Measurements from ENCODE around the gene CDH4.

CDH4 gene

GRCh38 chr20:61523145-61523544 lies 271.1 kb downstream of the CDH4 start:
- DNase-seq = no peak

GRCh38 chr20:61524951-61525666 lies 273.0 kb downstream of the CDH4 start:
- DNase-seq = no peak

- no peak for DNase-seq
These were observed 273.8 kb downstream of the CDH4 start for GRCh38 chr20:61525781-61526431.

GRCh38 chr20:61526907-61527306 lies 274.8 kb downstream of the CDH4 start:
- DNase-seq = no peak

GRCh38 chr20:61527626-61528025 lies 275.6 kb downstream of the CDH4 start:
- no peak for DNase-seq

- DNase-seq = no peak
These were observed 276.5 kb downstream of the CDH4 start for GRCh38 chr20:61528591-61528990.

GRCh38 chr20:61529354-61529753 lies 277.3 kb downstream of the CDH4 start:
- DNase-seq = no peak

GRCh38 chr20:61531553-61532345 lies 279.7 kb downstream of the CDH4 start:
- DNase-seq = peak; percentile 28

GRCh38 chr20:61532736-61533135 lies 280.7 kb downstream of the CDH4 start:
- no peak for DNase-seq

- DNase-seq = no peak
These were observed 281.2 kb downstream of the CDH4 start for GRCh38 chr20:61533231-61533631.

GRCh38 chr20:61534346-61534745 lies 282.3 kb downstream of the CDH4 start:
- DNase-seq = no peak

GRCh38 chr20:61535091-61535490 lies 283.0 kb downstream of the CDH4 start:
- DNase-seq = no peak

- no peak for DNase-seq
These were observed 283.5 kb downstream of the CDH4 start for GRCh38 chr20:61535536-61535935.

GRCh38 chr20:61535956-61536355 lies 283.9 kb downstream of the CDH4 start:
- no peak for DNase-seq

GRCh38 chr20:61536671-61537070 lies 284.6 kb downstream of the CDH4 start:
- DNase-seq = no peak

- DNase-seq = no peak
These were observed 285.4 kb downstream of the CDH4 start for GRCh38 chr20:61537239-61538182.

- DNase-seq = no peak
These were observed 286.3 kb downstream of the CDH4 start for GRCh38 chr20:61538183-61538942.

- no peak for DNase-seq
These were observed 286.8 kb downstream of the CDH4 start for GRCh38 chr20:61538943-61539265.

- no peak for DNase-seq
These were observed 287.8 kb downstream of the CDH4 start for GRCh38 chr20:61539706-61540360.

GRCh38 chr20:61541537-61541936 lies 289.5 kb downstream of the CDH4 start:
- no peak for DNase-seq

GRCh38 chr20:61543086-61543485 lies 291.0 kb downstream of the CDH4 start:
- no peak for DNase-seq
